OCI-M1 (cell line): ENCODE measurements around the gene GAGE10.
"Not testable (repeated sequence)": the region's sequence is repeated elsewhere in the genome, so short reads cannot be mapped to it uniquely, and the experiment has no call there.

Experiments
- DNase-seq: peaks from one replicate; lab custom pipeline; 2025; lab: John Stamatoyannopoulos, UW

GAGE10 gene

DNA sequence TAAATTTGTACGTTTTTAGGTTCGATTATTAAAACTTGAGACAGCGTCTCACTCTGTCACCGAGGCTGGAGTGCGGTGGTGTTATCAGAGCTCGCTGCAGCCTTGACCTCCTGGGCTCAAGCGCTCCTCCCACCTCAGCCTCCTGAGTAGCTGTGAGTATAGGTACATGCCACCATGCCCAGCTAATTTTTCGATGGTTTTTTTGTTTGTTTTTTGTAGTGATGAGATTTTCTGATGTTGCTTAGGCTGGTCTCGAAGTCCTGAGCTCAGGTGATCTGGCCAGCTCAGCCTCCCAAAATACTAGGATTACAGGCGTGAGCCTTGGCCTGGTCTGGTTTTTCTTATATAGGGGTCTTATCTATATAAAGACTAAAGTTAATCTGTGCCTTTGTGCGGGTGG, 27.0 kb downstream of the GAGE10 start:
- not testable (repeated sequence) for DNase-seq

DNA sequence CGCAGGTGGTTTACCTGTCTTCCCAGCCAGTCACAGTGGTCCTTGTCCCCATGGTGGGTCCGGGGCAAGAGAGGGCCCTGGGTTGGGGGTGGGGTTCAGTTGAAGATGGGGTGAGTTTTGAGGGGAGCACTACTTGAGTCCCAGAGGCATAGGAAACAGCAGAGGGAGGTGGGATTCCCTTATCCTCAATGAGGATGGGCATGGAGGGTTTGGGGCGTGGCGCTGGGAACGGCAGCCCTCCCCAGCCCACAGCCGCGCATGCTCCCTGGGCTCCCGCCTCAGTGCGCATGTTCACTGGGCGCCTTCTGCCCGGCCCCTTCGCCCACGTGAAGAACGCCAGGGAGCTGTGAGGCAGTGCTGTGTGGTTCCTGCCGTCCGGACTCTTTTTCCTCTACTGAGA, 27.8 kb downstream of the GAGE10 start, which contains the start of gene GAGE13:
Gene GAGE13, plus strand, starts transcription at position 301 of the 400 bp plus-strand sequence. CDS start 1,156 bp downstream, outside the sequence.
- not testable (repeated sequence) for DNase-seq

DNA sequence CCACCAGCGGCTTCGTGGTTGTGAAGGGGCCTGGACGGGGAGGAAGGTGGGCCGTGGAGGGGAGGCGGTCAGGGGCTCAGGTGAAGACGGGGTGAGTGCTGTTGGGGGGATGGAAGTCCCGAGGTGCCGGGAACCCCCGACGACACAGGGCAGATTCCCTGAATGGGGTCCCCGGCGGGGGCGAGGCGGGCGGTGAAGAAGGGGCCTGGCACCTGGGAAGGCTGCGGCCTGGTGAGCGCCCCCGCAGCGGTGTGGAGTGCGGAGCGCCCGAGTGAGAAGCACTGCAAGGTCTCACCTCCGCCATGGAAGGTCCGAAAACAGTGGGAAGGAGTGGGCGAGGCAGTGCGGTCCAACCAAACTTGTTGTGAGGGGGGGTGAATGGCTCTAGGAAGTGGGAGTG, 28.4 kb downstream of the GAGE10 start:
- DNase-seq, result not testable (repeated sequence)

DNA sequence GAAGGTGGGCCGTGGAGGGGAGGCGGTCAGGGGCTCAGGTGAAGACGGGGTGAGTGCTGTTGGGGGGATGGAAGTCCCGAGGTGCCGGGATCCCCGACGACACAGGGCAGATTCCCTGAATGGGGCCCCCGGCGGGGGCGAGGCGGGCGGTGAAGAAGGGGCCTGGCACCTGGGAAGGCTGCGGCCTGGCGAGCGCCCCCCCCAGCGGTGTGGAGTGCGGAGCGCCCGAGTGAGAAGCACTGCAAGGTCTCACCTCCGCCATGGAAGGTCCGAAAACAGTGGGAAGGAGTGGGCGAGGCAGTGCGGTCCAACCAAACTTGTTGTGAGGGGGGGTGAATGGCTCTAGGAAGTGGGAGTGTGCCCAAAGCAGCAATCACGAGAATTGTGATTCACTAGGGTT, 38.0 kb downstream of the GAGE10 start:
- not testable (repeated sequence) for DNase-seq

DNA sequence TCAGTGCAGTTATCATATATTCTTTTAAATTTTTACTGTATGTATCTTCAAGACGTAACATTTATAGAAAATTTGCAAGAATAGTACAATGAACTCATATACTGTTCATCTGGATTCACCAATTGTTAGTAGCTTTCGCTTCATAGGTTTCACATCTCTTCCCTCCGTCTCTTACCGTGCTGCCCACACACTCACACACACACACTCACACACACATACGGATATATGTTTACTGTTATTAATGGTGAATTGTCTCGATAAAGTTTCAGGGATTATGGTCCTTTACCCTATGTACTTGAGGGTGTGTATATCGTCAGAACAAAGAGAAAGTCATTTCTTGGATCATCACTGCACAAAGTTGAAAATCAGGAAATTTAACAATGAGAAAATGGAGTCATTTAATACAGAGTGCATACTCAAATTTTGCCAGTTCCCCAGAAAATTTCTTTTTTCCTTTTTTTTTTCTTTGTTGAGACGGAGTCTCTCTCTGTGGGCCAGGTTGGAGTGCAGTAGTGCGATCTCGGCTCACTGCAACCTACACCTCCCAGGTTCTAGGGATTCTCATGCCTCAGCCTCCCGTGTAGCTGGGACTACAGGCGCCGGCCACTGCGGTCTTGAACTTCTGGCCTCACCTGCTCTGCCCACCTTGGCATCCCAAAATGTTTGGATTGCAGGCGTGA, 41.2 kb downstream of the GAGE10 start:
- DNase-seq, result not testable (repeated sequence)

DNA sequence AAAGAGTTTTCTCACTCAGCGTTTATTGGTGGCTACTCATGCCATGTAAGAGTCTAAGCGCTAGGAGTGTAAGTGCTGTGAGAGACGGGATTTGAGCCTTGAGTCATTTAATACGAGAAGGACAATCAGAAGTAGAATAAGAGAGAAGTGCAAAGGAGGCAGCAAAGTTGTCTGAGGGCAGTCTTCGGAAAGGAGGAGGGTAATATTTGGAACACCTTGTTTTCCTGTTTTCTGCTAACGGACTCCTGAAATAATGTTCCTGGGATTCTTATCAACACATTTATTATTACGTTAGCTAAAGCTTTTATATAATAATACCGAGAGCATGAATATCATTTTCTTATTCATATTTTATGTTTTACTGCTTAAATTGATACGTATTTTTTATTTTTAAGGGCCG, 42.0 kb downstream of the GAGE10 start:
- DNase-seq, result not testable (repeated sequence)

DNA sequence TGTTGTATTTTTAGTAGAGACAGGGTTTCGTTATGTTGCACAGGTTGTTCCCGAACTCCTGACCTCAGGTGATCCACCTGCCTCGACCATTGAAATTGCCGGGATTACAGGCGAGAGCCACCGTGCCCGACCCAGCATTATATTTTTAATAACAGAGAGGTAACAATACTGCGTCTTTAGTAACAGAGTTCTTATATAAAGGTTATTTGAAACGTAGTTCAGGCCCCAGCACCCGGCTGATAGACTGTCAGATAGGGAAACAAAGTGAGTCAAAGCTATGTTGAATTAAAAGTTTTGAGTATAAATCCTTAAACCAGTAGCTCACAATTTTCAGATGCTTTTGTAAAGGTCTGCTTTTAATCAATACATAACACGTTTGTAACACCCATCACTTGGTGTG, 42.7 kb downstream of the GAGE10 start:
- DNase-seq, result not testable (repeated sequence)
